GM10266 (cell line): ENCODE data around the gene CDK16.
"Not testable (repeated sequence)": the region's sequence is repeated elsewhere in the genome, so short reads cannot be mapped to it uniquely, and the experiment has no call there.

ENCODE experiments used
- DNase-seq: peaks from one replicate; pipeline ENCODE4 v3.0.0; 2012; ENCODE audit errors: extremely low spot score
- TF ChIP-seq, protein P1 (sequence below): IDR thresholded peaks from 2 replicates; pipeline ENCODE4 v1.5.1; 2012; ENCODE audit warnings: mild to moderate bottlenecking, low read depth; ENCODE audit not compliant: control insufficient read depth, insufficient read depth; ENCODE audit errors: missing control alignments

Gene CDK16

DNA sequence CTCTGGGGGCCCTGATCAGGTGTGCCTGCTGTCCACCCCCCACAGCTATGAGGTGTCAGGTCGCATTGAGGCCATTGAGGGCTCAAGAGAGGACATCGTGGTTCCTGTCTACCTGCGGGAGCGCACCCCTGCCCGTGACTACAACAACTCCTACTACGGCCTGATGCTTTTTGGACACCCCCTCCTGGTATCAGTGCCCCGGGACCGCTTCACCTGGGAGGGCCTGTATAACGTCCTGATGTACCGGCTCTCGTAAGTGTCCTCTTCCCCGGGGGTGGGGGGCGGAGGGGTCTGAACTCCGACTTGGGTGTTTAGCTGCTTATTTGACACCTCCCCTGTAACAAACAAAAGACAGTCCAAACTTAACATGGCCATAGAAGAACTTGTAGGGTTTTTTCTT, 24.9 kb downstream of the CDK16 start:
- TF ChIP-seq, protein P1, sequence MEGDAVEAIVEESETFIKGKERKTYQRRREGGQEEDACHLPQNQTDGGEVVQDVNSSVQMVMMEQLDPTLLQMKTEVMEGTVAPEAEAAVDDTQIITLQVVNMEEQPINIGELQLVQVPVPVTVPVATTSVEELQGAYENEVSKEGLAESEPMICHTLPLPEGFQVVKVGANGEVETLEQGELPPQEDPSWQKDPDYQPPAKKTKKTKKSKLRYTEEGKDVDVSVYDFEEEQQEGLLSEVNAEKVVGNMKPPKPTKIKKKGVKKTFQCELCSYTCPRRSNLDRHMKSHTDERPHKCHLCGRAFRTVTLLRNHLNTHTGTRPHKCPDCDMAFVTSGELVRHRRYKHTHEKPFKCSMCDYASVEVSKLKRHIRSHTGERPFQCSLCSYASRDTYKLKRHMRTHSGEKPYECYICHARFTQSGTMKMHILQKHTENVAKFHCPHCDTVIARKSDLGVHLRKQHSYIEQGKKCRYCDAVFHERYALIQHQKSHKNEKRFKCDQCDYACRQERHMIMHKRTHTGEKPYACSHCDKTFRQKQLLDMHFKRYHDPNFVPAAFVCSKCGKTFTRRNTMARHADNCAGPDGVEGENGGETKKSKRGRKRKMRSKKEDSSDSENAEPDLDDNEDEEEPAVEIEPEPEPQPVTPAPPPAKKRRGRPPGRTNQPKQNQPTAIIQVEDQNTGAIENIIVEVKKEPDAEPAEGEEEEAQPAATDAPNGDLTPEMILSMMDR = no peak
- DNase-seq = no peak

DNA sequence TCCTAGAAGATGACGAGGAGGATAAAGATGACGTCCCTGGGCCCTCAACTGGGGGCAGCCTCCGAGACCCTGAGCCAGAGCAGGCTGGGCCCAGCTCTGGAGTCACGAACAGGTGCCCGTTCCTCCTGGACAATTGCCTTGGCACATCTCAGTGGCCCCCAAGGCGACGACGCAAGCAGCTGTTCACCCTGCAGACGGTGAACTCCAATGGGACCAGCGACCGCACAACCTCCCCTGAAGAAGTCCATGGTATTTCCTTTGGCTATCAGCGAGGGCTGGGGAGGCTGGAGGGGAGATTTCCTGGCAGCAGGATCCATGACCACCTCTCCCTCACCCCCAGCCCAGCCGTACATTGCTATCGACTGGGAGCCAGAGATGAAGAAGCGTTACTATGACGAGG, 26.2 kb downstream of the CDK16 start:
- TF ChIP-seq, protein P1 = no peak

DNA sequence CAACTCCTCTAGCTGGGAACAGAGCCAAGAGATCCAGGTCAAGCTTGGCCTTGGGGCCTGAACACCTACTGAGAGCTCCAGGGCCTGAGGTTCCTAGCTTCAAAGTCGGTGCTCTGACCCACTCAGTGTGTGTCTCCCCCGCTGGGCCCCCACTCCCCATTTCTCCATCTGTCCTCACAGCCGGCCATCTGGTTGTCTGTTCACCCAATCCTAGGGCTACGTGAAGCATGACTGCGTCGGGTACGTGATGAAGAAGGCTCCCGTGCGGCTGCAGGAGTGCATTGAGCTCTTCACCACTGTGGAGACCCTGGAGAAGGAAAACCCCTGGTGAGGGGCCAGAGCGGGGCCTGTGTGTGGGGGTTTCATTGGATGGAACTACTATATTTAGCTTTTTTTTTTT, 26.7 kb downstream of the CDK16 start:
- DNase-seq = no peak
- TF ChIP-seq, protein P1 = no peak

More for the DNA sequence above, 26.2 kb downstream of the CDK16 start:
- DNase-seq = no peak

DNA sequence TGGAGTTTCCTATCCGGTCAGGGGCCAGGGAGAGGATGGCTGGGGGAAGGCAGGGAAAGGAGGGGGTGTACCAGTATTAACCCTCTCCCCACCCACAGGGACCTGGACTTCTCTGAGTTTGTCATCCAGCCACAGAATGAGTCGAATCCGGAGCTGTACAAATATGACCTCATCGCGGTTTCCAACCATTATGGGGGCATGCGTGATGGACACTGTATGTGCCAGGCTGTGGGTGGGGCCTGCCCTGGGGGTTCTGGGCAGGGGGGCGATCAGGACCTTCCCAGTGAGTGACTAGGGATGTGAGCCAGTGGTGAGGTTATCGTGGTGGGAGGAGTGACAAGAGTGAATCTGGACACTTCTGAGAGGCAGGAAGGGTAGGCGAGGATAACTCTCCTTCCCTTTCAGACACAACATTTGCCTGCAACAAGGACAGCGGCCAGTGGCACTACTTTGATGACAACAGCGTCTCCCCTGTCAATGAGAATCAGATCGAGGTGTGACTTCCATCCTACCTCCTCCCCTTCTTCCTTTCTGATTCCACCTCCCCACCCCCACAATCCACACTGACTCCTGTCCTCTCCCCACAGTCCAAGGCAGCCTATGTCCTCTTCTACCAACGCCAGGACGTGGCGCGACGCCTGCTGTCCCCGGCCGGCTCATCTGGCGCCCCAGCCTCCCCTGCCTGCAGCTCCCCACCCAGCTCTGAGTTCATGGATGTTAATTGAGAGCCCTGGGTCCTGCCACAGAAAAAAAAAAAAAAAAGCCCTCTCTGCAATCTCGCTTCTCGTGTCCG, 28.9 kb downstream of the CDK16 start:
- TF ChIP-seq, protein P1 = no peak
- DNase-seq = no peak

DNA sequence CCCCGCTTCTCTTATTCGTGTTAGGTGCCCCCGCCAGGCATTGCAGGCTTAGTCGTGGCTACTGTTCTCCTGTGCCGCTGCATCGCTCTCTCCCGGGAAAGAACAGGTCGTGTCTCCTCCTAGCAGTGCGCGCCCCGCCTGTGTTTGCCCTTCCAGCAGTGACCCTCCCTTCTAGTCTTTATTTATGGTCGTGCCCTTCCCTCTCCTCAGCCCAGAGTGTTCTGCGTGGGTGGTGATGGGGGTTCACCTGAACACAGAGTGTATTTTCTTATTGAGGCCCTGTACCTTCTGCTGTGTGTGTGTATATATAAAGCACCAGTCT, 29.5 kb downstream of the CDK16 start:
- no peak for DNase-seq
- TF ChIP-seq, protein P1 = no peak

DNA sequence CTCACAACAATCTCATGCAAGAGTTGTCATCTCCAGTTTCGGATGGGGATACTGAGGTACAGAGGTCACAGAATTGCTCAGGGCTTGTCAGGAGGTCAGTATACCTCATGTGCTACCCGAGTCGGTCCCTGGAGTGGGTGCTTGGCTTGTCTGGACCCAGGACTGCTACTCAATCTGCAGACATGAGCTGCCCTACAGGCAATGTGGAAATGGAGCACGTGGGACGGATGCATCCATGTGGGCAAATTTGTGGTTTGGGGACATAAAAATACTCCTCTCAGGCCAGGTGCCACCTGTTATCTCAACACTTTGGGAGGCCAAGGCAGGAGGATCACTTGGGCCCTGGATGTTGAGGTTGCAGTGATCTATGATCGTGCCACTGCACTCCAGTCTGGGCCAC, 30.1 kb downstream of the CDK16 start:
- TF ChIP-seq, protein P1 = no peak
- no peak for DNase-seq

DNA sequence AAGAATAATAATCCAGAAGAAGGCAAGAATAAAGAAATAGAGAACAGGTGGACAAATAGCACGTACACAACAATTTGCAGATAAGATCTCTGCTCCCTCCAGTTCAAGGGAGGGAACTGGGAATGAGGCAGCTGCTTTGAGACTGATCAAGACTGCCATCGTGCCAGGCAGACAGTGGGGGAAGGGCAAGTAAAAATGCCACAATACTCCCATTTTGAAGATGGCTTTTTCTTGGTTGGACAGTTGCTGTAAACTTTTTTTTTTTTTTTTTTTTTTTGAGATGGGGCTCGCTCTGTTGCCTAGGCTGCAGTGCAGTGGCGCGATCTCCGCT, 31.5 kb downstream of the CDK16 start:
- TF ChIP-seq, protein P1 = no peak

DNA sequence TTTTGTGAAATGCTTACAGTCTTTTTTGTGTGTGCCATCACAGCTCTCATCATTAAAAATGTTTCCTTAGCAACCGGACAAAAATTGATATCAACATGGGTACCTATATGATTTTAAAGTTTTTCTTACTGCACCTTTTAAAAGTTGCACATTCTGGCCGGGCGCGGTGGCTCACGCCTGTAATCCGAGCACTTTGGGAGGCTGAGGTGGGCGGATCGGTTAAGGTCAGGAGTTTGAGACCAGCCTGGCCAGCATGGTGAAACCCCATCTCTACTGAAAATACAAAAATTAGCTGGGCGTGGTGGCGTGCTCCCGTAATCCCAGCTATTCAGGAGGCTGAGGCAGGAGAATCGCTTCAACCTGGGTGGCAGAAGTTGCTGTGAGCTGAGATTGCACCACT, 39.1 kb downstream of the CDK16 start:
- not testable (repeated sequence) for DNase-seq

More for the DNA sequence above, 31.5 kb downstream of the CDK16 start:
- DNase-seq = no peak
